Measurements from ENCODE around the gene ADORA2B. TPM values are rescaled to one million over a fixed set of nuclear protein-coding genes. Genes with fewer than 3 reads are reported as not detected.

Gene ADORA2B
- total RNA-seq, 2 donors from 2014 or later, result 1.3 to 14.6 TPM

- intact Hi-C loops (cut with DNase I), result no loop called here
Observed at GRCh38 chr17:15947271-15947670, 2.3 kb downstream of the ADORA2B start.

GRCh38 chr17:15947976-15948752, 3.2 kb downstream of the ADORA2B start:
- no peak for DNase-seq (ENCODE audit: low spot score)
- no peaks in the 10 kb centered on the region for H3K9me3 ChIP-seq
- 71% methylated on average over 14 of the region's 16 CpGs for WGBS
- no peak overlapping the region for H3K4me3 ChIP-seq
- H3K36me3 ChIP-seq, result no peaks in the 10 kb centered on the region
- H3K27ac ChIP-seq, result no peak overlapping the region
- intact Hi-C loops (cut with DNase I), result no loop called here
- no peak for TF ChIP-seq POLR2A (IDR thresholded peaks at IDR 0.05)
- TF ChIP-seq CTCF (IDR thresholded peaks at IDR 0.05), result no peak
- no peak for TF ChIP-seq POLR2AphosphoS5 (IDR thresholded peaks at IDR 0.05)
- H3K4me1 ChIP-seq (replicated peaks), result peaks cover 5% of the 10 kb centered on the region
- no peaks in the 10 kb centered on the region for H3K27me3 ChIP-seq (replicated peaks; ENCODE audit: insufficient read depth)

More at GRCh38 chr17:15947271-15947670, 2.3 kb downstream of the ADORA2B start:
- Histone ChIP-seq H3K9me3 (no peaks in the 10 kb centered on the region), H3K27me3 (replicated peaks; ENCODE audit: insufficient read depth) (no peaks in the 10 kb centered on the region), H3K4me3 (no peak overlapping the region), H3K4me1 (replicated peaks) (peaks cover 5% of the 10 kb centered on the region), H3K27ac (no peak overlapping the region), H3K36me3 (no peaks in the 10 kb centered on the region)
- WGBS, result 74% methylated on average over 3 of the region's 3 CpGs
- no peak for TF ChIP-seq CTCF (IDR thresholded peaks at IDR 0.05)
- peak; percentile 40 for TF ChIP-seq POLR2A (IDR thresholded peaks at IDR 0.05)
- TF ChIP-seq POLR2AphosphoS5 (IDR thresholded peaks at IDR 0.05), result no peak
- no peak for DNase-seq (ENCODE audit: low spot score)

GRCh38 chr17:15951368-15952047, 6.6 kb downstream of the ADORA2B start:
- Histone ChIP-seq H3K9me3 (no peaks in the 10 kb centered on the region), H3K4me3 (no peak overlapping the region), H3K27ac (no peak overlapping the region), H3K27me3 (replicated peaks; ENCODE audit: insufficient read depth) (no peaks in the 10 kb centered on the region), H3K4me1 (replicated peaks) (no peaks in the 10 kb centered on the region), H3K36me3 (no peaks in the 10 kb centered on the region)
- TF ChIP-seq CTCF (IDR thresholded peaks at IDR 0.05), result no peak
- no peak for TF ChIP-seq POLR2AphosphoS5 (IDR thresholded peaks at IDR 0.05)
- no peak for TF ChIP-seq POLR2A (IDR thresholded peaks at IDR 0.05)
- DNase-seq (ENCODE audit: low spot score), result no peak
- 92% methylated on average over 6 of the region's 6 CpGs for WGBS
- intact Hi-C loops (cut with DNase I), result no loop called here

GRCh38 chr17:15952048-15952532, 7.2 kb downstream of the ADORA2B start:
- no peaks in the 10 kb centered on the region for H3K4me1 ChIP-seq (replicated peaks)
- no peaks in the 10 kb centered on the region for H3K9me3 ChIP-seq
- no peaks in the 10 kb centered on the region for H3K27me3 ChIP-seq (replicated peaks; ENCODE audit: insufficient read depth)
- WGBS, result 87% methylated on average over 7 of the region's 7 CpGs
- no peak for DNase-seq (ENCODE audit: low spot score)
- H3K4me3 ChIP-seq, result no peak overlapping the region
- no peak overlapping the region for H3K27ac ChIP-seq
- intact Hi-C loops (cut with DNase I), result no loop called here
- no peaks in the 10 kb centered on the region for H3K36me3 ChIP-seq
- TF ChIP-seq POLR2A (IDR thresholded peaks at IDR 0.05), result no peak
- no peak for TF ChIP-seq CTCF (IDR thresholded peaks at IDR 0.05)
- no peak for TF ChIP-seq POLR2AphosphoS5 (IDR thresholded peaks at IDR 0.05)

Measured in prostate gland (tissue), 2 donors.